CD14-positive monocyte (primary cell): ENCODE measurements around the gene EVX1. TPM values are rescaled to one million over a fixed set of nuclear protein-coding genes. Genes with fewer than 3 reads are reported as not detected.
A peak's percentile ranks its signal among the peaks of the same experiment; 100 is the strongest.

Experiments
- DNase-seq, 3 donors: peaks; one replicate each; pipeline ENCODE4 v3.0.0-alpha.2; 2011 to 2022
- H2AFZ ChIP-seq: 2 replicates; pipeline ENCODE4 v1.6.0; 2012; ENCODE audit warnings: mild to moderate bottlenecking, low read depth, low read length, inconsistent platforms; ENCODE audit not compliant: insufficient read depth, poor library complexity, severe bottlenecking
- H3K27ac ChIP-seq, 2 donors: 1 replicate in 1 of 2; 2 replicates in 1 of 2; pipeline ENCODE4 v1.5.1; 2012 to 2013; ENCODE audit warnings: low read length in 2 of 2, control low read depth in 1 of 2, inconsistent platforms in 1 of 2, low read depth in 1 of 2, mild to moderate bottlenecking in 1 of 2
- H3K27me3 ChIP-seq, 2 donors: one replicate each; pipeline versions ENCODE4 v1.6.0 to v1.6.1; 2011 to 2013; ENCODE audit warnings: low read length in 2 of 2; ENCODE audit not compliant: control insufficient read depth in 2 of 2, insufficient read depth in 2 of 2
- H3K36me3 ChIP-seq, 2 donors: replicated peaks in 1 of 2; 1 replicate in 1 of 2; 2 replicates in 1 of 2; pipeline versions ENCODE4 v1.5.1 to v1.6.1; 2012 to 2013; ENCODE audit warnings: low read length in 2 of 2, control low read depth in 1 of 2, inconsistent platforms in 1 of 2, mild to moderate bottlenecking in 1 of 2; ENCODE audit not compliant: insufficient read depth in 2 of 2, control insufficient read depth in 1 of 2
- H3K4me1 ChIP-seq, 2 donors: 1 replicate in 1 of 2; 2 replicates in 1 of 2; pipeline versions ENCODE4 v1.5.1 to v1.6.1; 2012 to 2013; ENCODE audit warnings: low read length in 2 of 2, control low read depth in 1 of 2, inconsistent platforms in 1 of 2, mild to moderate bottlenecking in 1 of 2, moderate library complexity in 1 of 2; ENCODE audit not compliant: insufficient read depth in 2 of 2, control insufficient read depth in 1 of 2
- H3K4me2 ChIP-seq: replicated peaks from 2 replicates; pipeline ENCODE3; 2012; ENCODE audit warnings: low read length, moderate library complexity, mild to moderate bottlenecking; ENCODE audit not compliant: poor library complexity, severe bottlenecking; ENCODE audit errors: extremely low read depth
- H3K4me3 ChIP-seq, 3 experiments: fragments of 200-600 bp in 1 of 3; sonication (generic) in 1 of 3; replicated peaks in 1 of 3; 1 replicate in 2 of 3; 2 replicates in 1 of 3; pipeline ENCODE4 v1.5.1; 2011 to 2013; ENCODE audit warnings: low read length in 3 of 3, mild to moderate bottlenecking in 3 of 3, control low read depth in 2 of 3, low read depth in 2 of 3, inconsistent platforms in 1 of 3, moderate library complexity in 1 of 3
- H3K79me2 ChIP-seq: 2 replicates; pipeline ENCODE4 v1.6.0; 2012; ENCODE audit warnings: mild to moderate bottlenecking, control low read depth, inconsistent platforms, low read length, moderate library complexity; ENCODE audit not compliant: insufficient read depth
- H3K9ac ChIP-seq: 2 replicates; pipeline ENCODE4 v1.6.0; 2017; ENCODE audit warnings: low read length, mild to moderate bottlenecking; ENCODE audit not compliant: insufficient read depth, poor library complexity, severe bottlenecking
- H3K9me3 ChIP-seq, 2 donors: replicated peaks in 1 of 2; 1 replicate in 1 of 2; 2 replicates in 1 of 2; pipeline versions ENCODE4 v1.5.1 to v1.6.1; 2012 to 2013; ENCODE audit warnings: low read length in 2 of 2, control low read depth in 1 of 2; ENCODE audit not compliant: control insufficient read depth in 1 of 2, insufficient read depth in 1 of 2
- H4K20me1 ChIP-seq: 2 replicates; pipeline ENCODE4 v1.6.0; 2012; ENCODE audit warnings: mild to moderate bottlenecking, low read length, control low read depth, moderate library complexity; ENCODE audit not compliant: insufficient read depth
- H3K27ac Mint-ChIP-seq, 7 donors: one replicate each; pipeline ENCODE4 v1.8.0; 2020; ENCODE audit warnings: mild to moderate bottlenecking in 7 of 7, mixed read lengths in 7 of 7, moderate library complexity in 6 of 7, inconsistent platforms in 2 of 7
- H3K27me3 Mint-ChIP-seq, 3 donors: one replicate each; pipeline ENCODE4 v1.8.0; 2021 to 2022; ENCODE audit warnings: low read depth in 3 of 3, mild to moderate bottlenecking in 3 of 3, mixed read lengths in 3 of 3, moderate library complexity in 3 of 3, inconsistent platforms in 1 of 3
- H3K36me3 Mint-ChIP-seq, 2 donors: one replicate each; pipeline ENCODE4 v1.8.0; 2020; ENCODE audit warnings: mixed read lengths in 2 of 2, inconsistent platforms in 1 of 2, mild to moderate bottlenecking in 1 of 2
- H3K4me1 Mint-ChIP-seq: one replicate; pipeline ENCODE4 v1.8.0; 2020; ENCODE audit warnings: mild to moderate bottlenecking, mixed read lengths
- H3K4me3 Mint-ChIP-seq, 2 donors: one replicate each; pipeline ENCODE4 v1.8.0; 2020; ENCODE audit warnings: mild to moderate bottlenecking in 2 of 2, mixed read lengths in 2 of 2, moderate library complexity in 1 of 2
- H3K9me3 Mint-ChIP-seq, 7 donors: one replicate each; pipeline ENCODE4 v1.8.0; 2020 to 2022; ENCODE audit warnings: mixed read lengths in 7 of 7, mild to moderate bottlenecking in 6 of 7, moderate library complexity in 6 of 7, inconsistent platforms in 2 of 7
- WGBS: methylation state at CpG from one replicate; pipeline ENCODE4 v1.1.5; 2013; ENCODE audit warnings: missing lambda C conversion rate; ENCODE audit not compliant: insufficient coverage; 5-methylcytosine and 5-hydroxymethylcytosine counted together
- intact Hi-C, 2 donors: fragments of 100-400 bp; cut with micrococcal nuclease; formaldehyde crosslinking; loops; one replicate each; pipeline versions ENCODE4 v1.15.0 to v1.15.1; 2023
- polyA plus RNA-seq, 3 donors: library from polyadenylated mRNA; depleted of rRNA in 1 of 3; unstranded in 2 of 3; stranded (reverse) in 1 of 3; fragments of 300-500 nt in 2 of 3; fragments of >200 nt in 1 of 3; fragmentation: Illumina TruSeq in 2 of 3; gene quantifications; 1 replicate in 2 of 3; 2 replicates in 1 of 3; pipeline ENCODE4 v1.2.3, GENCODE V29; 2012 to 2021
- TF ChIP-seq, protein P1 (sequence below): fragments of 200-600 bp; IDR thresholded peaks from one replicate; pipeline ENCODE4 v1.8.0; 2022; ENCODE audit warnings: antibody characterized with exemption, mild to moderate bottlenecking

Gene EVX1
- polyA plus RNA-seq, 3 donors, result not detected

DNA sequence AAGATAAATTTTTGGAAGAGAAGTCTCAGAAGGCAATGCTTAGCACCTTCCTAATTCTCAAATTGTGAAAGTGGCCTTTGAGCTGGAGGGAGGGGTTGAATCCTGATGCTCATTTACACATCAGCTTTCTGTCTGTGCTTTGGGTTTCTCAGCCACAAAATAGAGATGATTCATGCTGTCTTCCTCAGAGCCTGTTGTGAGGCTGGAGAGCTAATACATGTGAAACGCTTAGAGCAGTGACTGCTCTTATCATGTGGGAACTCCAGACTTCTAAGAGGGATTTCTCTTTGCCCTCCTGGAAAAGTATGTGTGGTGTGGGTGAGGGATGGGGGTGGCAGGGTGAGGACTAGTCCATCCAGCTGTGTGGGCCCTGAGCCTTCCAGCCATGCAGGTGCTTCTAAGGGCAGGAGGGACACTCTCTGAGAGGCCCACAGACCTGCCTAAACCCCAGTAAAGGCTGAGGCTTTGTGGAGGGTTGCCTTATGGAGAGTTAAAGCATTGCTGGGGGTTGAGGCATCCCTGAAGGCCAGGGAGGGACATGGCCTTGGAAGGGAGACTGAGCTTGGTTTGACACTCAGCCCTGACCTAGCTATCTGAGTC is 4.8 kb upstream of the EVX1 start:
- H3K4me3 ChIP-seq, result no peak overlapping the region
- TF ChIP-seq, protein P1, sequence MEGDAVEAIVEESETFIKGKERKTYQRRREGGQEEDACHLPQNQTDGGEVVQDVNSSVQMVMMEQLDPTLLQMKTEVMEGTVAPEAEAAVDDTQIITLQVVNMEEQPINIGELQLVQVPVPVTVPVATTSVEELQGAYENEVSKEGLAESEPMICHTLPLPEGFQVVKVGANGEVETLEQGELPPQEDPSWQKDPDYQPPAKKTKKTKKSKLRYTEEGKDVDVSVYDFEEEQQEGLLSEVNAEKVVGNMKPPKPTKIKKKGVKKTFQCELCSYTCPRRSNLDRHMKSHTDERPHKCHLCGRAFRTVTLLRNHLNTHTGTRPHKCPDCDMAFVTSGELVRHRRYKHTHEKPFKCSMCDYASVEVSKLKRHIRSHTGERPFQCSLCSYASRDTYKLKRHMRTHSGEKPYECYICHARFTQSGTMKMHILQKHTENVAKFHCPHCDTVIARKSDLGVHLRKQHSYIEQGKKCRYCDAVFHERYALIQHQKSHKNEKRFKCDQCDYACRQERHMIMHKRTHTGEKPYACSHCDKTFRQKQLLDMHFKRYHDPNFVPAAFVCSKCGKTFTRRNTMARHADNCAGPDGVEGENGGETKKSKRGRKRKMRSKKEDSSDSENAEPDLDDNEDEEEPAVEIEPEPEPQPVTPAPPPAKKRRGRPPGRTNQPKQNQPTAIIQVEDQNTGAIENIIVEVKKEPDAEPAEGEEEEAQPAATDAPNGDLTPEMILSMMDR, result no peak
- no peak overlapping the region for H3K27ac ChIP-seq
- WGBS, result 29% methylated on average over 1 of the region's 1 CpG
- Mint-ChIP-seq H3K27me3 (peaks cover 90 to 96% (median 96%) of the 10 kb centered on the region in 3 donors), H3K4me1 (peaks cover 27% of the 10 kb centered on the region), H3K27ac (no peak overlapping the region), H3K9me3 (peaks cover 0 to 23% (median 6%) of the 10 kb centered on the region in 7 donors), H3K4me3 (peak overlapping the region in 1 of 2 donors; percentile 71), H3K36me3 (peaks cover 3 to 18% of the 10 kb centered on the region in 2 donors)
- intact Hi-C loops, result loop anchor here in 1 of 2 donors (5.0 kb wide), 1 partner anchor 1181 kb away; no protein-coding TSS in a partner anchor
- H4K20me1 ChIP-seq, result no peaks in the 10 kb centered on the region
- no peak overlapping the region for H3K9ac ChIP-seq
- H3K36me3 ChIP-seq, result no peaks in the 10 kb centered on the region
- no peak overlapping the region for H2AFZ ChIP-seq
- H3K4me1 ChIP-seq, result peaks cover 18 to 23% of the 10 kb centered on the region in 2 donors
- peaks cover 3 to 47% of the 10 kb centered on the region in 2 donors for H3K9me3 ChIP-seq
- H3K79me2 ChIP-seq, result no peaks in the 10 kb centered on the region
- peak in 1 of 3 donors; percentile 17 for DNase-seq
- peaks cover 89 to 100% of the 10 kb centered on the region in 2 donors for H3K27me3 ChIP-seq
- no peak overlapping the region for H3K4me2 ChIP-seq

DNA sequence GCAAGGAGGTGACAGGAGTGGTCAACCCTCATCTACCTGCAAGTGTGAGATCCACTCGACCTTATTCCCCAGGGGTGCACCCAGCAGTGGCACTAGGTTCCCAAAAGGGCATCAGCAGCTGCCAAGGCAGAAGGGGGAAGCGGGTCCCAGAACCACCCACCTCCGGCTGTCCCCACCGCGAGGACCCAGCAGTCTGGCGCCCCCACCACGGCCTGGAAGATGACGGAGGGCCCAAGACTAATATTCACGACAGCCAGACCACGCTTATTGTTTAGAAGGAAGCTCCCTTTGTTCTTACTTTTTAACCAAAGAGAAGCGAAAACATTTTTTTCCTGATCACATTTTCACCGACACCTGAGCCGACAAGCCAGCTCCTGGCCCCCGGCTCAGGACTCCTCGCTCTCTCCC is 3.6 kb upstream of the EVX1 start:
- Histone ChIP-seq H3K9me3 (peaks cover 3 to 57% of the 10 kb centered on the region in 2 donors), H3K4me1 (peaks cover 18 to 25% of the 10 kb centered on the region in 2 donors), H3K79me2 (no peaks in the 10 kb centered on the region), H3K27me3 (peaks cover 92 to 99% of the 10 kb centered on the region in 2 donors), H2AFZ (peak overlapping the region; percentile 46), H3K4me3 (no peak overlapping the region), H3K27ac (no peak overlapping the region), H3K9ac (no peak overlapping the region), H3K36me3 (no peaks in the 10 kb centered on the region), H3K4me2 (peak overlapping the region; percentile 50), H4K20me1 (no peaks in the 10 kb centered on the region)
- Mint-ChIP-seq H3K4me3 (peak overlapping the region; percentile 12 to 71), H3K9me3 (peaks cover 0 to 27% (median 11%) of the 10 kb centered on the region in 7 donors), H3K4me1 (peaks cover 30% of the 10 kb centered on the region), H3K27ac (no peak overlapping the region), H3K27me3 (peaks cover 96 to 98% (median 96%) of the 10 kb centered on the region in 3 donors), H3K36me3 (peaks cover 6 to 20% of the 10 kb centered on the region in 2 donors)
- intact Hi-C loops, result loop anchor here in 1 of 2 donors (5.0 kb wide), 1 partner anchor 1182 kb away; no protein-coding TSS in a partner anchor
- WGBS, result 22% methylated on average over 13 of the region's 15 CpGs
- TF ChIP-seq, protein P1, result no peak
- DNase-seq, result no peak
